ENCODE data around the gene GEMIN5. TPM values are rescaled to one million over a fixed set of nuclear protein-coding genes. Genes with fewer than 3 reads are reported as not detected.

The GEMIN5 gene
- total and polyA plus RNA-seq, 2 of the 13 experiments (the other 11 are each of a cell fraction or from before 2014, with no cell fraction given): 6.6 to 28.6 TPM

DNA sequence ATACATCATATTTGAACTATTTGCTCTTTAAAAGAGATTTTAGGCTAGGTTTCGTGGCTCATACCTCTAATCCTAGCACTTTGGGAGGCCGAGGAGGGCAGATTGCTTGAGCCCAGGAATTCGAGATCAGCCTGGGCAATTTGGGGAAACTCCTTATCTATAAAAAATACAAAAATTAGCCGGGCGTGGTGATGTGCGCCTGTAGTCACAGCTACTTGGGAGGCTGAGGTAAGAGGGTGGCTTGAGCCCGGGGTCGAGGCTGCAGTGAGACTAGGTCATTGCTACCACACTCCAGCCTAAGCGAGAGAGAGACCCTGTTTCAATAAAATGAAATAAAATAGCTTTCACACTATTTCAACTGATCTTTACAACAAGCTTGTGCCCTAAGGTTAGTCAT lies 2.4 kb upstream of the GEMIN5 start:
- H3K27ac ChIP-seq (ENCODE audit: extremely low read length, insufficient read depth, low read length): peak overlapping the region; percentile 78
- H3K27me3 ChIP-seq (ENCODE audit: control insufficient read depth in 1 of 2, insufficient read depth in 2 of 2, low read length in 2 of 2): no peaks in the 10 kb centered on the region; a peak in 1 of 5 replicates
- TF ChIP-seq, protein P1, sequence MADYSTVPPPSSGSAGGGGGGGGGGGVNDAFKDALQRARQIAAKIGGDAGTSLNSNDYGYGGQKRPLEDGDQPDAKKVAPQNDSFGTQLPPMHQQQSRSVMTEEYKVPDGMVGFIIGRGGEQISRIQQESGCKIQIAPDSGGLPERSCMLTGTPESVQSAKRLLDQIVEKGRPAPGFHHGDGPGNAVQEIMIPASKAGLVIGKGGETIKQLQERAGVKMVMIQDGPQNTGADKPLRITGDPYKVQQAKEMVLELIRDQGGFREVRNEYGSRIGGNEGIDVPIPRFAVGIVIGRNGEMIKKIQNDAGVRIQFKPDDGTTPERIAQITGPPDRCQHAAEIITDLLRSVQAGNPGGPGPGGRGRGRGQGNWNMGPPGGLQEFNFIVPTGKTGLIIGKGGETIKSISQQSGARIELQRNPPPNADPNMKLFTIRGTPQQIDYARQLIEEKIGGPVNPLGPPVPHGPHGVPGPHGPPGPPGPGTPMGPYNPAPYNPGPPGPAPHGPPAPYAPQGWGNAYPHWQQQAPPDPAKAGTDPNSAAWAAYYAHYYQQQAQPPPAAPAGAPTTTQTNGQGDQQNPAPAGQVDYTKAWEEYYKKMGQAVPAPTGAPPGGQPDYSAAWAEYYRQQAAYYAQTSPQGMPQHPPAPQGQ (CRISPR knock-in tag; IDR thresholded peaks at IDR 0.05; ENCODE audit: borderline replicate concordance): no peak
- TF ChIP-seq SOX13 (IDR thresholded peaks at IDR 0.05) (0 out of 2 replicates have a peak, but pooled peaks have one; percentile 6), SOX13 (CRISPR knock-in tag; conservative IDR thresholded peaks at IDR 0.05 in 1 of 2, IDR thresholded peaks at IDR 0.05 in 1 of 2) (no peak), SIN3A (IDR thresholded peaks at IDR 0.05; ENCODE audit: borderline replicate concordance, low read depth, low read length) (0 out of 2 replicates have a peak, but pooled peaks have one; percentile 7), ZZZ3 (CRISPR knock-in tag; IDR thresholded peaks at IDR 0.05; ENCODE audit: borderline replicate concordance) (no peak), PHF21A (CRISPR knock-in tag; IDR thresholded peaks at IDR 0.05) (0 out of 2 replicates have a peak, but pooled peaks have one; percentile 1), ZSCAN22 (CRISPR knock-in tag; IDR thresholded peaks at IDR 0.05) (0 out of 2 replicates have a peak, but pooled peaks have one; percentile 42), IKZF4 (CRISPR knock-in tag; IDR thresholded peaks at IDR 0.05; ENCODE audit: borderline replicate concordance, low read depth, not compliant biosample characterization) (no peak), KDM3A (CRISPR knock-in tag; IDR thresholded peaks at IDR 0.05; ENCODE audit: low read depth) (no peak), ZNF564 (CRISPR knock-in tag; IDR thresholded peaks at IDR 0.05) (no peak)
- TF ChIP-seq, protein P2, sequence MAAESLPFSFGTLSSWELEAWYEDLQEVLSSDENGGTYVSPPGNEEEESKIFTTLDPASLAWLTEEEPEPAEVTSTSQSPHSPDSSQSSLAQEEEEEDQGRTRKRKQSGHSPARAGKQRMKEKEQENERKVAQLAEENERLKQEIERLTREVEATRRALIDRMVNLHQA (CRISPR knock-in tag; IDR thresholded peaks at IDR 0.05): no peak
- TF ChIP-seq, protein P3, sequence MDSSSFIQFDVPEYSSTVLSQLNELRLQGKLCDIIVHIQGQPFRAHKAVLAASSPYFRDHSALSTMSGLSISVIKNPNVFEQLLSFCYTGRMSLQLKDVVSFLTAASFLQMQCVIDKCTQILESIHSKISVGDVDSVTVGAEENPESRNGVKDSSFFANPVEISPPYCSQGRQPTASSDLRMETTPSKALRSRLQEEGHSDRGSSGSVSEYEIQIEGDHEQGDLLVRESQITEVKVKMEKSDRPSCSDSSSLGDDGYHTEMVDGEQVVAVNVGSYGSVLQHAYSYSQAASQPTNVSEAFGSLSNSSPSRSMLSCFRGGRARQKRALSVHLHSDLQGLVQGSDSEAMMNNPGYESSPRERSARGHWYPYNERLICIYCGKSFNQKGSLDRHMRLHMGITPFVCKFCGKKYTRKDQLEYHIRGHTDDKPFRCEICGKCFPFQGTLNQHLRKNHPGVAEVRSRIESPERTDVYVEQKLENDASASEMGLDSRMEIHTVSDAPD (CRISPR knock-in tag; IDR thresholded peaks at IDR 0.05): no peak
- TF ChIP-seq, protein P4, sequence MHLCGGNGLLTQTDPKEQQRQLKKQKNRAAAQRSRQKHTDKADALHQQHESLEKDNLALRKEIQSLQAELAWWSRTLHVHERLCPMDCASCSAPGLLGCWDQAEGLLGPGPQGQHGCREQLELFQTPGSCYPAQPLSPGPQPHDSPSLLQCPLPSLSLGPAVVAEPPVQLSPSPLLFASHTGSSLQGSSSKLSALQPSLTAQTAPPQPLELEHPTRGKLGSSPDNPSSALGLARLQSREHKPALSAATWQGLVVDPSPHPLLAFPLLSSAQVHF (CRISPR knock-in tag; IDR thresholded peaks at IDR 0.05): 0 out of 2 replicates have a peak, but pooled peaks have one; percentile 30
- TF ChIP-seq, protein P5, sequence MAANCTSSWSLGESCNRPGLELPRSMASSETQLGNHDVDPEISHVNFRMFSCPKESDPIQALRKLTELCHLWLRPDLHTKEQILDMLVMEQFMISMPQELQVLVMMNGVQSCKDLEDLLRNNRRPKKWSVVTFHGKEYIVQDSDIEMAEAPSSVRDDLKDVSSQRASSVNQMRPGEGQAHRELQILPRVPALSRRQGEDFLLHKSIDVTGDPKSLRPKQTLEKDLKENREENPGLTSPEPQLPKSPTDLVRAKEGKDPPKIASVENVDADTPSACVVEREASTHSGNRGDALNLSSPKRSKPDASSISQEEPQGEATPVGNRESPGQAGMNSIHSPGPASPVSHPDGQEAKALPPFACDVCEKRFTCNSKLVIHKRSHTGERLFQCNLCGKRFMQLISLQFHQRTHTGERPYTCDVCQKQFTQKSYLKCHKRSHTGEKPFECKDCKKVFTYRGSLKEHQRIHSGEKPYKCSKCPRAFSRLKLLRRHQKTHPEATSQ (CRISPR knock-in tag; IDR thresholded peaks at IDR 0.05; ENCODE audit: borderline replicate concordance): no peak
- peak overlapping the region; percentile 90 for H3K9ac ChIP-seq (ENCODE audit: insufficient read depth, low read depth, low read length)
- peaks cover 2 to 3% of the 10 kb centered on the region in 2 experiments for H3K36me3 ChIP-seq (replicated peaks in 1 of 2; ENCODE audit: control insufficient read depth in 1 of 2, insufficient read depth in 2 of 2, low read length in 2 of 2)
- intact Hi-C loops (cut with micrococcal nuclease; ENCODE audit: unreplicated experiment) (no loop called here), in situ Hi-C loops (cut with HindIII; ENCODE audit: extremely low pct_ligation_motif_present, low pct_unique_long_range_greater_than_20kb) (no loop called here)
- FAIRE-seq: no peak
- H3K4me3 ChIP-seq (replicated peaks in 1 of 3; ENCODE audit: insufficient read depth in 1 of 3, low read depth in 2 of 3, low read length in 3 of 3): peak overlapping the region; percentile 80 to 83 (median 82)
- no TSS peak for BruUV-seq (replicated peaks)
- 86% methylated on average over 9 of the region's 9 CpGs for WGBS (ENCODE audit: low lambda C conversion rate)
- no peak for ATAC-seq
- H3K4me1 ChIP-seq (ENCODE audit: insufficient read depth, low read length): peaks cover 54% of the 10 kb centered on the region
- DNase-seq (ENCODE audit: low spot score): no peak
- peak overlapping the region; percentile 68 for H3K4me2 ChIP-seq (ENCODE audit: low read depth, low read length)
- ChIA-PET POLR2A (no interaction called here), CTCF (ENCODE audit: low intra/inter-chr PET ratio, low total read pairs) (no interaction called here)
- no peaks in the 10 kb centered on the region for H4K20me1 ChIP-seq (ENCODE audit: insufficient read depth, low read length)
- no peaks in the 10 kb centered on the region for H3K9me3 ChIP-seq (ENCODE audit: low read length)
- H3K79me2 ChIP-seq (ENCODE audit: insufficient read depth, low read length): peaks cover 63% of the 10 kb centered on the region
- no peak overlapping the region for H2AFZ ChIP-seq (ENCODE audit: low read length)

All from HepG2 (cell line).